Glomerular visceral epithelial cell (primary cell): Measurements from ENCODE around the gene PRKCE.
A peak's percentile ranks its signal among the peaks of the same experiment; 100 is the strongest.

Experiments
- DNase-seq: peaks from one replicate; pipeline ENCODE4 v3.0.0-alpha.2; 2016; ENCODE audit errors: extremely low spot score

PRKCE gene

GRCh38 chr2:46072101-46072820 lies 420.8 kb downstream of the PRKCE start:
- peak; percentile 64 for DNase-seq

- DNase-seq, result peak; percentile 95
Measured at GRCh38 chr2:46073540-46074046, 422.1 kb downstream of the PRKCE start.

GRCh38 chr2:46074501-46074900 lies 423.0 kb downstream of the PRKCE start:
- no peak for DNase-seq

- no peak for DNase-seq
Measured at GRCh38 chr2:46075848-46076247, 424.4 kb downstream of the PRKCE start.

GRCh38 chr2:46076251-46076650 lies 424.8 kb downstream of the PRKCE start:
- DNase-seq, result no peak

GRCh38 chr2:46076875-46077274 lies 425.4 kb downstream of the PRKCE start:
- DNase-seq, result no peak

- no peak for DNase-seq
Measured at GRCh38 chr2:46077522-46078107, 426.1 kb downstream of the PRKCE start.

GRCh38 chr2:46079985-46080560 lies 428.6 kb downstream of the PRKCE start:
- DNase-seq, result no peak

GRCh38 chr2:46082531-46083485 lies 431.3 kb downstream of the PRKCE start:
- no peak for DNase-seq

GRCh38 chr2:46086578-46087070 lies 435.1 kb downstream of the PRKCE start:
- no peak for DNase-seq

GRCh38 chr2:46087492-46087891 lies 436.0 kb downstream of the PRKCE start:
- no peak for DNase-seq

- no peak for DNase-seq
Measured at GRCh38 chr2:46091004-46091403, 439.5 kb downstream of the PRKCE start.

GRCh38 chr2:46091961-46092667 lies 440.6 kb downstream of the PRKCE start:
- DNase-seq, result no peak

- no peak for DNase-seq
Measured at GRCh38 chr2:46094689-46095088, 443.2 kb downstream of the PRKCE start.

- DNase-seq, result no peak
Measured at GRCh38 chr2:46095830-46096229, 444.4 kb downstream of the PRKCE start.

GRCh38 chr2:46096260-46096659 lies 444.8 kb downstream of the PRKCE start:
- DNase-seq, result no peak

GRCh38 chr2:46097714-46098480 lies 446.4 kb downstream of the PRKCE start:
- peak; percentile 83 for DNase-seq

GRCh38 chr2:46098621-46099062 lies 447.2 kb downstream of the PRKCE start:
- DNase-seq, result peak; percentile 11

GRCh38 chr2:46101557-46102220 lies 450.2 kb downstream of the PRKCE start:
- no peak for DNase-seq

GRCh38 chr2:46106690-46107089 lies 455.2 kb downstream of the PRKCE start:
- DNase-seq, result no peak
